ENCODE data around the gene RRP1B. TPM values are rescaled to one million over a fixed set of nuclear protein-coding genes. Genes with fewer than 3 reads are reported as not detected.
A peak's percentile ranks its signal among the peaks of the same experiment; 100 is the strongest.

Gene RRP1B
- total RNA-seq, 1 experiment from 2014 or later, result 40.5 TPM

DNA sequence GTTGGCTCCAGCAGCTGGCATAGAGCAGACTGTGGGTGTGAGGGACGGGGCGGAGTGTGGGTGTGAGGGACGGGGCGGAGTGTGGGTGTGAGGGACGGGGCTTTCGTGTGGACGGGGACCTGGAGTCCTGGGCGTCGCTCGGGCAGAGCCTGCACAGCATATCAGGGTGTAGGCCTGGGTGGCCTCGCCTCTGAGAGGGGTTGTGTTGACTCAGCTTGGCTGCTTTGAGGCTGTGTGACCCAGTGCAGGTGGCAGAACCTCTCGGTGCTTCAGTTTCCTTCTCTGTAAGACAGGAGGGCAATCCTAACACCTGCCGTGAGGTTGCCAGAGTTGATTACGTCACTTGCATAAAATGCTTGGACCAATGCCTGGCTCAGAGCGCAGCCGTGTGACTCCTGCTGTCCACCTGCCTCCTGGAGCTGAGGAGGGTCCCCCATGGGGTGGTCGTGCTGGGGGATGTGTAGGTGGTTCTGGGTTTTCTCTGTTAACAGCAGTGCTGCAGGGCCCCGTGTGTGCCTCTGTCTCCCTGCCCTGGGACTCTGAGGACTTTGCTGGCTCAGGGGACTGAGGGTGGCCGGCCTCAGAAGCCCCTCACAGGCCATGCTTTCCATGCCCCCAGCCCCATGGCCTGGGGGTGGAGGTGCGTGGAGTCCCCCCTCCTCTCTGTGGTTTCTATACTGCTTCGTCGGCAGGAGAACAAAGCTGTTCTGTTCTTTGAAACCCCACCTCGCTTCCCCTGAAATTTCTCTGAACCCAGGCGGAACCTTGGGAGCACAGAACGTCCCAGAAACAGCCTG is 75.0 kb downstream of the RRP1B start:
- in situ Hi-C loops (cut with HindIII; ENCODE audit: low sequenced_read_pairs), result no loop called here
- no peak for DNase-seq (ENCODE audit: low spot score)

DNA sequence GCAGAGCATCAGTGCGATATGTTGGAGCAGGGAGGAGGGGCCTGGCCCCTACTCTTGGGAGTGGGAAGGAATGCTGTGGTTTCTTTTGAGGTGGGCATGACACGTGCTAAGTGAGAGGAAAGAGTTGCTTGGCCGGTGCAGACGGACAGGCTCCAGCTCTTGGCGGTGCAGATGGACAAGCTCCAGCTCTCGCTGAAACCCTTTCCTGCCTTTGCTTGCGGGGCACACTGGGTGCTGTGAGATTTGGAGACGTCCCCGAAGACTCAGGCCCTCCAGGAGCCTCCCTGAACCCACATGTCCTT is 75.5 kb downstream of the RRP1B start:
- in situ Hi-C loops (cut with HindIII; ENCODE audit: low sequenced_read_pairs), result no loop called here
- DNase-seq (ENCODE audit: low spot score), result no peak

- in situ Hi-C loops (cut with HindIII; ENCODE audit: low sequenced_read_pairs), result no loop called here
- DNase-seq (ENCODE audit: low spot score), result no peak
These were observed 76.1 kb downstream of the RRP1B start for GRCh38 chr21:43735236-43736091.

DNA sequence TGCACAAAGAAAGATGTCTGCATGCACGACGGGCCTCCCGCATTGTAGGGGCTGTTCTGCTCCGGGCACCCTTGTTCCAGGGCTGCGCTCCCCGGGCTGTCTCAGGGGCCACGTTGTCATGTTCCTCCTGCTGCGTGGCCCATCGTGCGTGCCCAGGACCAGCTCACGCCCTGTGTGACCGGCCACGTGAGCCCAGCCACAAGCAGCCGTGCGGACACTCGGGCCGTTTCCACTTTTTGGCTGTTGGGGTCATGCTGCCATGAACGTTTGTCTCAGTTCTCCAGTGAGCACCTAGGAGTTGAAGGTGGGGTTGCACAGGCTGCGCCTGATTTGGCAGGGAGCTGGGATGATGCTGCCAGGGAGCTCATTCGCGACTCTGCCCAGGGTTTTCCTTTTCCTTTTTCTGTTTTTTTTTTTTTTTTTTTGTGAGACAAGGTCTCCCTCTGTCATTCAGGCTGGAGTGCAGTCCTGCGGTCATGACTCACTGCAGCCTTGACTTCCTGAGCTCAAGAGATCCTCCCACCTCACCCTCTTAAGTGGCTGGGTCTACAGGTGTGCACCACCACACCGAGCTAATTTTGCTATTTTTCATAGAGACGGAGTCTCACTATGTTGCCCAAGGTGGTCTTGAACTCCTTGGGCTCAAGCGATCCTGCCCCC is 77.0 kb downstream of the RRP1B start:
- DNase-seq (ENCODE audit: low spot score), result no peak
- in situ Hi-C loops (cut with HindIII; ENCODE audit: low sequenced_read_pairs), result no loop called here

- in situ Hi-C loops (cut with HindIII; ENCODE audit: low sequenced_read_pairs), result no loop called here
- no peak for DNase-seq (ENCODE audit: low spot score)
These were observed 78.0 kb downstream of the RRP1B start for GRCh38 chr21:43737158-43737950.

DNA sequence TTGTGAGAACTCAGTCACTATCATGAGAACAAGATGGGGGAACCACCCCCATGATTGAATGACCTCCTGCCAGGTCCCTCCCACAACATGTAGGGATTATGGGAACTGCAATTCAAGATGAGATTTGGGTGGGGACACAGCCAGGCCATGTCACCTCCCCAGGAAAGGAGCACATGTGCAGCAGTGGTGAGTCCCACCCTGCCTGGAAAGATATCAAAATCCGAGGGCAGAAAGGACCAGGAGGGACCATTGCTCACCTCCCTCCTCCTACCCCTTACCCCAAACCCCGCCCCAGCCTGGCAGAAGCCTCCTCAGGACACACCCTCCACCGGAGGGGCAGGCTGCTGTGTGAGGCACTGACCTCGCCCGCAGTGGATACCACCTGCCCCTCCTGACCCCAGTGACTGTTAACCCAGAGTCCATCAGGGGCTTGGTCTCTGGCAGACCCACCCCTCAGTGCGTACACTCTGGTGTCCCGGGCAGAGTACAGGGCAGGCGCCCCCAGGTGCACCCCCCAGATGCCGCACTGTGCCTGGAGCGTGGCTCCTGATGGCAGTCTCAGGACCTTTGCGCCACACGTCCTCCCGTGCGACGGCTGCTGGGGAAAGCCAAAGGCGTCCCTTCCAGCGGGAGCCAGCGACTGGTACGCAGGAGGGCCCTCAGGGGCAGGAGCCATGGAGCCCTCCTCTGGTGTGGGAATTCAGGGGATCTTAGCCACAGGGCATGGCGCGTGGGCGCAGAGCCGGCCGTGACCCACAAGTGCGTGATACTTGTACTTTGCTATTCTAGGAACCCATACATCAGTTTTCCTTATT is 80.5 kb downstream of the RRP1B start:
- no peak for DNase-seq (ENCODE audit: low spot score)
- in situ Hi-C loops (cut with HindIII; ENCODE audit: low sequenced_read_pairs), result no loop called here

DNA sequence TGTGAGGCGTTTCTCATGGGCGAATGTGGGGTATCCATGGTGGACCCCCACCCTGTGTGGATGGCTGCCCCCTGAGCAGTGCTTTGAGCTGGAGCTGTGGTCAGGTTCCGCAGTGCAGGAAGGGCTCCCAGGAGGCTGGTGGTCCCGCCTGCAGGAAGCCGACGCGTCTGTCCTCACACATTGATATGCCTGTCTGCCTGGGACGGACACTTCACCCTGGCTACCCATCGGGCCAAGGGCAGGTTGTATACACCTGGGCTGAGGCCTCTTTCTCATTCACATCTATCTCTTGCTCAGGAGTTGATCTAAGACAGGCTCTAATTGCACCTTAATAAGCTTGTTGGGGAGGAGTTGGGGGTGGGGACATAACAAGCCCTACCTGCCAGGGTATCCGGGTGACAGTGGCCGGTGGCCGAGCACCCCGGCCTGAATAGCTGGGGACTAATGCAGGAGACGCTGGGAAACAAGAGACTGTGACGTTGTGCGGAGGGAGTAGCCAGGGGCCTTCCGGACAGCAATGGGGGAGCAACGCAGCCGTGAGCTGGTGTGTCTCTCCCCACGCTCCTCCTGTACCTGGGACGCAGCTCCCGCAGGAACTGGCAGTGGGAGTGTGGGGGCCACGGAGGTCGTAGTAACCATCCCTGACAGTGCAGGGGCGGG is 81.3 kb downstream of the RRP1B start:
- DNase-seq (ENCODE audit: low spot score), result peak; percentile 65
- in situ Hi-C loops (cut with HindIII; ENCODE audit: low sequenced_read_pairs), result no loop called here

GRCh38 chr21:43741423-43742096 is 82.2 kb downstream of the RRP1B start:
- DNase-seq (ENCODE audit: low spot score), result no peak
- in situ Hi-C loops (cut with HindIII; ENCODE audit: low sequenced_read_pairs), result no loop called here

GRCh38 chr21:43743947-43744346 is 84.6 kb downstream of the RRP1B start:
- in situ Hi-C loops (cut with HindIII; ENCODE audit: low sequenced_read_pairs), result no loop called here

GRCh38 chr21:43744725-43745124 is 85.4 kb downstream of the RRP1B start:
- in situ Hi-C loops (cut with HindIII; ENCODE audit: low sequenced_read_pairs), result no loop called here
- DNase-seq (ENCODE audit: low spot score), result no peak

More at GRCh38 chr21:43743947-43744346, 84.6 kb downstream of the RRP1B start:
- no peak for DNase-seq (ENCODE audit: low spot score)

Other genes starting within 250 kb of the RRP1B start
- 2.0 and 10.8 TPM in 2 replicates for gene SIK1, start 232.4 kb upstream of the RRP1B start, total RNA-seq (2014; rRNA removed; shearing (Covaris generic))
- gene HSF2BP, start 72 bp upstream of the RRP1B start, total RNA-seq (2014; rRNA removed; shearing (Covaris generic)), result 5.3 and 9.1 TPM in 2 replicates
- gene PDXK, start 59.6 kb downstream of the RRP1B start, total RNA-seq (2014; rRNA removed; shearing (Covaris generic)), result 58.6 and 88.2 TPM in 2 replicates
- 8.9 and 10.0 TPM in 2 replicates for gene CSTB, start 116.7 kb downstream of the RRP1B start, total RNA-seq (2014; rRNA removed; shearing (Covaris generic))
- 38.6 and 51.2 TPM in 2 replicates for gene RRP1, start 130.0 kb downstream of the RRP1B start, total RNA-seq (2014; rRNA removed; shearing (Covaris generic))
- gene AGPAT3, start 205.7 kb downstream of the RRP1B start, total RNA-seq (2014; rRNA removed; shearing (Covaris generic)), result 5.3 and 14.7 TPM in 2 replicates